Tibial nerve (tissue), 4 donors: ENCODE results near the gene FGD2. TPM values are rescaled to one million over a fixed set of nuclear protein-coding genes. Genes with fewer than 3 reads are reported as not detected.
A peak's percentile ranks its signal among the peaks of the same experiment; 100 is the strongest.

Experiments
- DNase-seq, 2 donors: peaks; one replicate each; pipeline ENCODE4 v3.0.0-alpha.2; 2019; ENCODE audit warnings: low spot score in 2 of 2
- H3K27ac ChIP-seq, 4 donors: fragments of 200-600 bp; sonication (generic) in 3 of 4; one replicate each; pipeline ENCODE4 v1.5.1; 2017 to 2019; ENCODE audit warnings: mild to moderate bottlenecking in 1 of 4
- H3K27me3 ChIP-seq, 2 donors: fragments of 200-600 bp; sonication (generic) in 1 of 2; one replicate each; pipeline versions ENCODE4 v1.5.1 to v1.6.0; 2017 to 2019
- H3K36me3 ChIP-seq, 3 donors: fragments of 200-600 bp; sonication (generic); one replicate each; pipeline ENCODE4 v1.5.1; 2018 to 2019
- H3K4me1 ChIP-seq, 4 donors: fragments of 200-600 bp; sonication (generic) in 3 of 4; one replicate each; pipeline ENCODE4 v1.5.1; 2017 to 2019
- H3K4me3 ChIP-seq, 4 donors: fragments of 200-600 bp; sonication (generic) in 3 of 4; one replicate each; pipeline ENCODE4 v1.5.1; 2017 to 2019; ENCODE audit warnings: mild to moderate bottlenecking in 1 of 4, moderate library complexity in 1 of 4
- H3K9me3 ChIP-seq, 4 donors: fragments of 200-600 bp; sonication (generic) in 3 of 4; one replicate each; pipeline ENCODE4 v1.5.1; 2017 to 2019
- EP300 ChIP-seq, 2 donors: sonication (generic); formaldehyde crosslinking; IDR thresholded peaks; one replicate each; pipeline ENCODE4 v1.6.1; 2017; ENCODE audit warnings: antibody characterized with exemption in 2 of 2, mild to moderate bottlenecking in 1 of 2
- POLR2A ChIP-seq, 2 donors: fragments of 450-650 bp; IDR thresholded peaks; one replicate each; pipeline ENCODE4 v1.6.1; 2017; ENCODE audit warnings: antibody characterized with exemption in 2 of 2, mild to moderate bottlenecking in 2 of 2, moderate library complexity in 2 of 2
- WGBS, 2 donors: methylation state at CpG; one replicate each; pipeline ENCODE4 v1.1.5; 2018; 5-methylcytosine and 5-hydroxymethylcytosine counted together
- total RNA-seq, 4 donors: library from RNA; depleted of rRNA; stranded (reverse); fragments of >200 nt; gene quantifications; one replicate each; pipeline ENCODE4 v1.1.0, GENCODE V29; 2016
- TF ChIP-seq, protein P1 (sequence below), 5 experiments: fragments of 200-600 bp in 3 of 5; fragments of 450-650 bp in 2 of 5; sonication (generic) in 3 of 5; IDR thresholded peaks; one replicate each; pipeline ENCODE4 v1.5.1; 2016 to 2019; ENCODE audit warnings: antibody characterized with exemption in 5 of 5, mild to moderate bottlenecking in 3 of 5, moderate library complexity in 2 of 5

FGD2 gene
- total RNA-seq, 4 donors from 2014 or later = 40.9 to 182 (median 48.5) TPM

DNA sequence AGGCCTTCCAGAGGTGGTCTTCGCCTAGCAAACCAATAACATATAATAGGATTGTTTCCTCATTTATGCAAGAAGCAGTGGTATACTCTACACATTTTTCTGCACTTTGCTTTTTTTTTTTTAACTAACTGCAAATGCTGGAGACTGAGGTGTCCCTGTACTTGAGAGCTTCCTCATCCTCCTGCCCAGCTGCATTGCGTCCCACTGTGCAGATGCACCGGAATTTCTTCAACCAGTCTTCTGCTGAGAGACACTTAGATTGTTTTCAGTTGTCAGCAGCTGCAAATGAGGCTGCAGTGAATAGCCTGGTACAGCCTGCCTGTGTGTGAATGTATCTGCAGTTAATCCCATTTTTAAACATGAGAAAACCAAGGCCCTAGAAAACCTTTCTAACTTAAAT is 11.5 kb downstream of the FGD2 start:
- Histone ChIP-seq H3K27ac (no peak overlapping the region), H3K4me3 (no peak overlapping the region), H3K36me3 (no peaks in the 10 kb centered on the region), H3K4me1 (peaks cover 0 to 15% (median 4%) of the 10 kb centered on the region in 4 donors), H3K27me3 (no peaks in the 10 kb centered on the region), H3K9me3 (no peaks in the 10 kb centered on the region)
- DNase-seq = no peak
- WGBS, 2 donors = 77 to 79% methylated on average over 3 of the region's 3 CpGs
- TF ChIP-seq POLR2A (IDR thresholded peaks at IDR 0.05) (no peak), EP300 (IDR thresholded peaks at IDR 0.05) (no peak)
- TF ChIP-seq, protein P1, sequence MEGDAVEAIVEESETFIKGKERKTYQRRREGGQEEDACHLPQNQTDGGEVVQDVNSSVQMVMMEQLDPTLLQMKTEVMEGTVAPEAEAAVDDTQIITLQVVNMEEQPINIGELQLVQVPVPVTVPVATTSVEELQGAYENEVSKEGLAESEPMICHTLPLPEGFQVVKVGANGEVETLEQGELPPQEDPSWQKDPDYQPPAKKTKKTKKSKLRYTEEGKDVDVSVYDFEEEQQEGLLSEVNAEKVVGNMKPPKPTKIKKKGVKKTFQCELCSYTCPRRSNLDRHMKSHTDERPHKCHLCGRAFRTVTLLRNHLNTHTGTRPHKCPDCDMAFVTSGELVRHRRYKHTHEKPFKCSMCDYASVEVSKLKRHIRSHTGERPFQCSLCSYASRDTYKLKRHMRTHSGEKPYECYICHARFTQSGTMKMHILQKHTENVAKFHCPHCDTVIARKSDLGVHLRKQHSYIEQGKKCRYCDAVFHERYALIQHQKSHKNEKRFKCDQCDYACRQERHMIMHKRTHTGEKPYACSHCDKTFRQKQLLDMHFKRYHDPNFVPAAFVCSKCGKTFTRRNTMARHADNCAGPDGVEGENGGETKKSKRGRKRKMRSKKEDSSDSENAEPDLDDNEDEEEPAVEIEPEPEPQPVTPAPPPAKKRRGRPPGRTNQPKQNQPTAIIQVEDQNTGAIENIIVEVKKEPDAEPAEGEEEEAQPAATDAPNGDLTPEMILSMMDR (IDR thresholded peaks at IDR 0.05) = no peak

DNA sequence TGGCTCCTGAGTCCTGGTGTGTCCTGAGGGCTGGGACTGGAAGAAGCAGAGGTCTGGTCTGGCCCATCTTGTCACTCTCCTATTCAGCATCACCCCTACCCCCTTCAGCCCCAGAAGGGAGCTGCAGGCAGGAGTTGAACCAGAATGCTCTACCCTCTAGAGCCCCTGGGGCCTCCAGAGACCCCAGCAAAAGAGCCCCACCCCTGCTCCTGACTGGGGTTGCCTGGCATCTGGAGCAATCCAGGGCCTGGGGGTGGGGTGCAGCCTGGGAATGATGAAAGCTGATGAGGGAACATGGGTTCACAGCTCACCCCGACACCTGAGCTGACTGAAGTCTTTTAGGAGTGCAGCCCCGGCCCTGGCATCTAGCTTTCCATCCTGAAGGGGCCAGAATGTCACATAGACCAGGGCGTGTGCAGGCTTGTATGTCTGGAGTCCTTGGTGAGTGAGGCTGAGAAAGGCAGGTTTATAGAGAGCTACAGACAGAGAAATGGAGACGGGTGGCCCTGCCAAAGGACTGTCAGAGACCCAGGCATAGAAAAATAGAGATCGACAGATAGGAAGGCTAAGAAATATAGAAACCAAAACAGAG is 12.2 kb downstream of the FGD2 start:
- 45 to 46% methylated on average over 3 to 5 of the region's 5 CpGs for WGBS, 2 donors
- no peak for TF ChIP-seq EP300 (IDR thresholded peaks at IDR 0.05)
- Histone ChIP-seq H3K27ac (peak overlapping the region in 3 of 4 donors; percentile 30 to 77 (median 71)), H3K4me1 (peaks cover 0 to 15% (median 4%) of the 10 kb centered on the region in 4 donors), H3K36me3 (no peaks in the 10 kb centered on the region), H3K9me3 (no peaks in the 10 kb centered on the region), H3K4me3 (no peak overlapping the region), H3K27me3 (no peaks in the 10 kb centered on the region)
- DNase-seq = no peak

DNA sequence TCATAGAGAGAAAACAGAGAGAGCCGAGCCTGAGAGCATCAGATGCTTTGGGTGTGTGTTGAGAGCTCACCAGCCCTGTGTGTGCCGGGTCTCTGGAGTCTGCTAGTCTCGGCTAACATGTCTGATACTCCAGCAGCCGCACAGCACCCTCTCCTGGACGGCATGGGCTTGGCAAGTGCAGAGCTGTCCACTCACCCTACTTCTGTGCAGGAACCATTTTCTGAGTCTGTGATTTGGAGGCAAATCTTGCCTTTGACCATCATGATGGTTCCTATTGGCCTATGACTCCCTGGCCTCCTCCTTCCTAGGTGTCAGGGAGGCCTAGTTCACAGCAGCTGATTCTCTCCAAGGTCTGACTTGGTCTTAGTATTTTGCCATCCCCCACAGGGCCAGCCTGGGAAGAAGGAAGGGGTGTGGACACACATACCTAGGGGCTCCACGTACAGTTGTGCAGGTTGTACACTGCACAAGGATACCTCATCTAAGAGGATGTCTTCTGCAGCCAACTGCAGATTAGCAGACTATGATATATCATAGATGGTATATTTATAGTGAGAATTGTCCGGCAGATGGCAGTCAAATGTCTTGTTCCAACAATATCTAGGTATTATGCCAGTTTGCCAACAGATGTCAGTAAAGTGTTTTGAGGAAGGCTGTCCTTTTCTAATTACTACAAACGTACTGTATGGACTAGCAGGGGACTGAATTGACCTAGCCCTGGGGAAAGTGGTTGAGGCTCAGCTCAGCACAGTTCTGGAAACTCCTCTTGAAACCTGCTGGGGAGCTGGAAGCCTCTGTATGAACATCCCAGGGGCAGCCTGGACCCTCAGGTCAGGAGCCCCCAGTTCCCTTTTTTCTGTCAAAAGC is 13.0 kb downstream of the FGD2 start:
- 7% methylated on average over 8 of the region's 8 CpGs for WGBS, 2 donors
- Histone ChIP-seq H3K27me3 (no peaks in the 10 kb centered on the region), H3K27ac (peak overlapping the region in 3 of 4 donors; percentile 30 to 77 (median 71)), H3K9me3 (no peaks in the 10 kb centered on the region), H3K36me3 (no peaks in the 10 kb centered on the region), H3K4me3 (no peak overlapping the region), H3K4me1 (peaks cover 0 to 15% (median 4%) of the 10 kb centered on the region in 4 donors)
- no peak for TF ChIP-seq POLR2A (IDR thresholded peaks at IDR 0.05)
- TF ChIP-seq, protein P1 (IDR thresholded peaks at IDR 0.05) = peak; percentile 72 to 92 (median 86)
- DNase-seq = peak; percentile 87 to 94

DNA sequence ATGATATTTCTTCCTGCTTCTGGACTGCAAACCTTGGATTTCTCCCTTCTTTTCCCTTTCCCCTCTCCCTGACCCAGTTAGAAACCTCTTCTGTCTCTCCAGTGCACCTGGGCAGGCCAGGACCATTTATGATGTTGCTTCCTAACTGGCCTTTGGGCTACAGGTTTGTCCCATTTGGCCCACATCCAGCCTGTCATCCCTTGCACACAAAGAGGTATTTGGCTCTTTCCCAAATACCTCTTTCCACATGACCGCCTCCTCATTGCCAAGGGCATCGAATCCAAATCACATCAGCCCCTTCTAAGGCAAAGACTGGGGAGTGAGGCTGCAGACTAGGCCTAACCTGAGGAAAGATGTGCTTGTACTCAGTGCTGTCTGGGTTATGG is 13.6 kb downstream of the FGD2 start:
- no peaks in the 10 kb centered on the region for H3K9me3 ChIP-seq
- H3K4me1 ChIP-seq = peaks cover 0 to 15% (median 4%) of the 10 kb centered on the region in 4 donors
- peak overlapping the region in 2 of 4 donors; percentile 8 to 32 for H3K27ac ChIP-seq
- TF ChIP-seq, protein P1 (IDR thresholded peaks at IDR 0.05) = no peak
- TF ChIP-seq EP300 (IDR thresholded peaks at IDR 0.05) (no peak), POLR2A (IDR thresholded peaks at IDR 0.05) (no peak)
- H3K36me3 ChIP-seq = no peaks in the 10 kb centered on the region
- no peaks in the 10 kb centered on the region for H3K27me3 ChIP-seq
- no peak overlapping the region for H3K4me3 ChIP-seq
- DNase-seq = no peak
- WGBS, 2 donors = 65 to 82% methylated on average over 2 of the region's 2 CpGs

DNA sequence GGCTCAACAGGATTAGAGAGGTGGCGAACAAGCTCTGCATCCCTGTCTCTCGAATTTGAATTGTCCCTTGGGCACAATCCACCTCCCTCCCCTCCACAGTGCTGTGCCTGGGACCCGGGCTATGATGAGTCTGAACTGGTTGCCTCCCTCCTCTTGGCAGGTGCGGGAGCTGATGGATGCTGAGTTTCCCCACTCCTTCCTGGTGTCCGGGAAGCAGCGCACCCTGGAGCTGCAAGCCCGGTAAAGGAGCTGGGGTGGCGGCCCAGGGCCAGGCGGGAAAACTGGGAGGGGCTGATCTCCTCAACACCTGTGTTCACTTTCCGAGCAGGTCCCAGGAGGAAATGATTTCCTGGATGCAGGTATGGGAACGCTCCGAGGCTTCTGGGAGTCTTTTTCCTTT is 14.9 kb downstream of the FGD2 start:
- WGBS, 2 donors = 56 to 61% methylated on average over 11 to 12 of the region's 12 CpGs
- no peak overlapping the region for H3K27ac ChIP-seq
- TF ChIP-seq, protein P1 (IDR thresholded peaks at IDR 0.05) = no peak
- TF ChIP-seq POLR2A (IDR thresholded peaks at IDR 0.05) (no peak), EP300 (IDR thresholded peaks at IDR 0.05) (no peak)

More for the DNA sequence above, 14.9 kb downstream of the FGD2 start:
- Histone ChIP-seq H3K27me3 (no peaks in the 10 kb centered on the region), H3K9me3 (no peaks in the 10 kb centered on the region), H3K4me3 (no peak overlapping the region), H3K4me1 (peaks cover 0 to 15% (median 4%) of the 10 kb centered on the region in 4 donors), H3K36me3 (no peaks in the 10 kb centered on the region)
- DNase-seq = no peak
